Bronchial epithelial cell (primary cell): ENCODE data around the gene CD7. TPM values are rescaled to one million over a fixed set of nuclear protein-coding genes. Genes with fewer than 3 reads are reported as not detected.

ENCODE experiments used
- DNase-seq: peaks from one replicate; pipeline ENCODE4 v3.0.0-alpha.2; 2010; ENCODE audit warnings: low read depth
- FAIRE-seq: peaks from 2 replicates; lab custom pipeline; 2011; peaks lifted over from hg19 to GRCh38; lab: Jason Lieb, UNC
- H3K27me3 ChIP-seq: 2 replicates; pipeline ENCODE4 v1.5.1; 2011; ENCODE audit warnings: low read length; ENCODE audit not compliant: control insufficient read depth, insufficient read depth
- H3K36me3 ChIP-seq: 2 replicates; pipeline ENCODE4 v1.5.1; 2011; ENCODE audit warnings: low read length; ENCODE audit not compliant: control insufficient read depth, insufficient read depth
- H3K4me3 ChIP-seq: 2 replicates; pipeline ENCODE4 v1.5.1; 2011; ENCODE audit warnings: mild to moderate bottlenecking, low read depth, low read length, control low read depth
- total RNA-seq: library from RNA; depleted of rRNA; stranded (reverse); fragments of >200 nt; gene quantifications from 2 replicates; pipeline ENCODE4 v1.2.1, GENCODE V29; 2014
- TF ChIP-seq, protein P1 (sequence below): IDR thresholded peaks from 2 replicates; pipeline ENCODE4 v1.5.1; 2011; ENCODE audit warnings: mild to moderate bottlenecking, moderate library complexity, low read length, control low read depth, inconsistent platforms; ENCODE audit not compliant: insufficient read depth, severe bottlenecking

The CD7 gene
- total RNA-seq, 1 donor from 2014 or later = not detected

DNA sequence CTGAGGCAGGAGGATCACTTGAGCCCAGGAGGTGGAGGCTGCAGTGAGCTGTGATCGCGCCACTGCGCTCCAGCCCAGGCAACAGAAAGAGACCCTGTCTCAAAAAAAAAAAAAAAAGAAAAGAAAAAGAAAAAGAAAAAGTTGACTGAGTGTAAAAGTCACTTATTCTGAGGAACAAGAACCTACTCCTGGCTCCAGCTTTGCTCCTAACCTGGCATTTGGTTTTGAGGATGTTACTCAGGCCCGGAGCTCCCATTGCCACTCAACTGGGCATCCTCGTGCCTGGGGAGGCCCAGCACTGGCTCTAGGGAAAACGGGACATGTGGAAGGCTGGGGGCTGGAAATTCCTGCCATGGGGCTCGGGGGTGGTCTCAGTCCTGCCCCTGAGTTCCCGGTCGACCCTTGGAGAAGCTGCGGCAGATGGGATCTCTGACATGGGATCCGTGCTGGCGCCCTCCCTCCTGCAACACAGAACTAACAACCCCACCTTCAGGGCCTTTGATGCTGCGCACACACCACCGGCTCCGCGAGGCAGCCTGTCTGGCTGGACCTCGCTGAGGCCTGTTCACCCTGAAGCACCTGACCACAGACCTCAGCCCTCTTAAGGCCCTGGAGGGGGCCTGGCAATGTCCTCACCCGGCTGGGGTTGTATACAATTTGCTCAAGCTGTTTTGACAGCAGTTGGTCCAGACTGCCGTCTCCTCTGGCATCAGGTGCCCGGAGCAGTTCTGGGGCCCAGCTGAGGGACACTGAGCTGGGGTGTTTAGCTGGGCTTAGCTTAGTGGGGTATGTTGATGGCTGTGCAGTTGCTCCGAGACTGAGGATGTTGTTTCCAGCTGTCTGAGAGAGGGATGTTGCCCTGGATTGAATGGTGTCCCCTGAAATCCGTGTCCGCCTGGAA is 12.3 kb downstream of the CD7 start:
- TF ChIP-seq, protein P1, sequence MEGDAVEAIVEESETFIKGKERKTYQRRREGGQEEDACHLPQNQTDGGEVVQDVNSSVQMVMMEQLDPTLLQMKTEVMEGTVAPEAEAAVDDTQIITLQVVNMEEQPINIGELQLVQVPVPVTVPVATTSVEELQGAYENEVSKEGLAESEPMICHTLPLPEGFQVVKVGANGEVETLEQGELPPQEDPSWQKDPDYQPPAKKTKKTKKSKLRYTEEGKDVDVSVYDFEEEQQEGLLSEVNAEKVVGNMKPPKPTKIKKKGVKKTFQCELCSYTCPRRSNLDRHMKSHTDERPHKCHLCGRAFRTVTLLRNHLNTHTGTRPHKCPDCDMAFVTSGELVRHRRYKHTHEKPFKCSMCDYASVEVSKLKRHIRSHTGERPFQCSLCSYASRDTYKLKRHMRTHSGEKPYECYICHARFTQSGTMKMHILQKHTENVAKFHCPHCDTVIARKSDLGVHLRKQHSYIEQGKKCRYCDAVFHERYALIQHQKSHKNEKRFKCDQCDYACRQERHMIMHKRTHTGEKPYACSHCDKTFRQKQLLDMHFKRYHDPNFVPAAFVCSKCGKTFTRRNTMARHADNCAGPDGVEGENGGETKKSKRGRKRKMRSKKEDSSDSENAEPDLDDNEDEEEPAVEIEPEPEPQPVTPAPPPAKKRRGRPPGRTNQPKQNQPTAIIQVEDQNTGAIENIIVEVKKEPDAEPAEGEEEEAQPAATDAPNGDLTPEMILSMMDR = no peak

DNA sequence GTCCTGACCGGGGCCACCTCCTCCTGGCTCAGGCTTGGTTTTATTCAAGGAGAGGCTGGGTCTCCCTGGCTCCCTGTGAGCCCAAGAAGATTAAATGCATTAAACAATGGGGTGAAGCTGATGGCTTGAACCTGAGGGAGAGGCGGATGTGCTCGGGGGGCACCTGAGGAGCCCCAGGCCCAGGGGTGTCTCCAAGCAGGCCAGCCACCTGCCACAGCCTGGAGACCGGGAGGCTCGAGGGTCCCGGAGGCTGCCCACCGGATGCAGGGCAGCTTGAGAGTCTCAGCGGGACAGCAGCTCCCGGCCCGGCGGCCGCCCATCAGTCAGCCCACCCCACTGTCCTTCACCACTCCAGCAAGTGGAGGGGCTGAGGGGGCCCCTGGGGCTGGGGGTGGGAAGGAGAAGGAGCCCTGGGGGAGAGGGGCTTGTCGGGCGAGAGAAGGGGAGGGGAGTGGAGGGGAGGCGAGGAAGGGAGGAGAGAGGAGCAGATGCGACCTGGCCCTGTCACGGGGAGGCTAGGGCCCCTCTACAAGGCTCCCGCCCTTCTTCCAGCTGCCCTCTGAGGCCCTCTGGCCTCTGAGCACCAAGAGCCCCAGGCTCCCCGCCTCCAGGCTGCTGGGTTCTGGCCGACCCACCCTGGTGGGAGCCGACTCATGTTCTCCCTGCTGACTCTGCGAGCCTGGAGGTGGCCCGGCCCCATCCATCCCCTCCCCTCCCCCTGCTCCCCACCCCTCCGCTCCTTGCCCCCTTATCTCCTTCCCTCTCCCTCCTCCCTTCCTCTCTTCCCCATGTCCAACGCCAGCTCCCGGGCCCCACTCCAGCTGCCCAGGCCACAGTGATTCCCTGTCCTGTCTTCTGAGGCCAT is 13.2 kb downstream of the CD7 start:
- no peak for DNase-seq
- no peak for FAIRE-seq
- Histone ChIP-seq H3K4me3 (no peak overlapping the region), H3K27me3 (peaks cover 3% of the 10 kb centered on the region), H3K36me3 (no peaks in the 10 kb centered on the region)
- TF ChIP-seq, protein P1 = no peak

More for the DNA sequence above, 12.3 kb downstream of the CD7 start:
- FAIRE-seq (no peak), DNase-seq (no peak)
- Histone ChIP-seq H3K27me3 (peaks cover 3% of the 10 kb centered on the region), H3K36me3 (no peaks in the 10 kb centered on the region), H3K4me3 (no peak overlapping the region)

DNA sequence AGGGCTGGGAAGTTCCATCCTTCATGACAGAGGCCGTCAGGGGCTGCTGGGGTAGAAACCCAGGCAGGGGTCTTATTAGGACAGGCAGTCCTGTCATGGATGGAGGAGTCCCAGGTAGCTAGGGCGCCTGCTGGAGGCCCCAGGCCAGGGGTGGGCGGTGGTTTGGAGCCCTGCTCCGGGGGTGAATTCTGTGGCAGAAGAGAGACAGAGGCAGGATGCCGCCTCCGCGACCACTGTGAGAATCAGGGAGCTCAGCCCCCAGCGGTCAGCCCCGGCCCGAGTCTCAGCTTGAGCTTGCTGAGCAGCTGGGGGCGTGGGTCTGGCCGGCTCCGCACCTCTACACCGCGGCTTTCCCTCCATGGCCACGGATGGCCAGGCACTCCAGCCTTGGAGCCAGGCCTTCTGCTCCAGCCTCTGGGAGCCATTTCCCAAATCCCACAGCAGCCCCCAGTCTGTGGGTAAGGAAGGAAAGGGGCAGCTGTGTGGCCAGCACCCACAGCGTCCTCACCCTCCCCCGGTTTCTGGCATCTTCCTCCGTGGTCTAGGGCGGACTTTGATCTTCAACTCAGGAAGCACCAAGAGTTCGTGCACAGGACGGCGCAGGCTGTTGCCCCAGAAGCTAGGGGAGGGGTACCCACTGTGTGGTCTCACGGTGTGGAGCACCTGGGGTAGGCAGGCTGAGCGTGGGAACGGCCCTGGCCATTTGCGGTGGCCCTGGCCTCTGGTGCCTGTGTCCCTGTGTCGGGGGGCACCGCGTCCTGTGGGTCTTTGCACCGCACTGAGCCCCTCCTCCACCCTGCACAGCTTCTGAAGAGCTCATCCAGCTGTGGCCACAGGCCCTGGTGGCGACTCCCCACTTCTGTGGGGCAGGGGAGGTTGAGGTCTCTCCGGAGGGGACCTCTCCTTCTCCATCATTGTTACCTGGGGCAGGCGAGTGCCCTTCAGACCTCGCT is 14.1 kb downstream of the CD7 start:
- TF ChIP-seq, protein P1 = no peak
- FAIRE-seq (no peak), DNase-seq (no peak)
- no peaks in the 10 kb centered on the region for H3K27me3 ChIP-seq
- H3K4me3 ChIP-seq = no peak overlapping the region
- no peaks in the 10 kb centered on the region for H3K36me3 ChIP-seq

DNA sequence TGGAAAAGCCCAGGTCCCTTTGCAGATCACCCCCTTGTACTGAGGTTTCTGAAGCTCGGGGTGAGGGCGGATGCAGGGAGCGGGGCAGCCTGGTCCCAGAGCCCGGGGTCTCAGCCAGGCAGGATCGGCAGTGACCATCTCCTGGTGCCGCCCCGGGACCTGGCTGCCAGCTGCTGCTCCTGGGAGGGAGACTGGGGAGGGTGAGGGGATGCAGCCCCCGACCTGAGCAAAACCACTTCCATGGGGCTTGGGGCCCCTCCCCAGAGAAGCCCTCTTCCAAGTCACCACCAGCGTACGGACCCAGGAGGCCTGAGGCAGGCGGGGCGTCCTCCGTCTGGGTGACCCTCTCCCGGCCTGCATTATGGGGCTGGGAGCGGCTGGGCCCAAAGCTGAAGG is 14.8 kb downstream of the CD7 start:
- DNase-seq = no peak
- TF ChIP-seq, protein P1 = no peak
- FAIRE-seq = no peak
- Histone ChIP-seq H3K27me3 (no peaks in the 10 kb centered on the region), H3K36me3 (no peaks in the 10 kb centered on the region), H3K4me3 (no peak overlapping the region)

DNA sequence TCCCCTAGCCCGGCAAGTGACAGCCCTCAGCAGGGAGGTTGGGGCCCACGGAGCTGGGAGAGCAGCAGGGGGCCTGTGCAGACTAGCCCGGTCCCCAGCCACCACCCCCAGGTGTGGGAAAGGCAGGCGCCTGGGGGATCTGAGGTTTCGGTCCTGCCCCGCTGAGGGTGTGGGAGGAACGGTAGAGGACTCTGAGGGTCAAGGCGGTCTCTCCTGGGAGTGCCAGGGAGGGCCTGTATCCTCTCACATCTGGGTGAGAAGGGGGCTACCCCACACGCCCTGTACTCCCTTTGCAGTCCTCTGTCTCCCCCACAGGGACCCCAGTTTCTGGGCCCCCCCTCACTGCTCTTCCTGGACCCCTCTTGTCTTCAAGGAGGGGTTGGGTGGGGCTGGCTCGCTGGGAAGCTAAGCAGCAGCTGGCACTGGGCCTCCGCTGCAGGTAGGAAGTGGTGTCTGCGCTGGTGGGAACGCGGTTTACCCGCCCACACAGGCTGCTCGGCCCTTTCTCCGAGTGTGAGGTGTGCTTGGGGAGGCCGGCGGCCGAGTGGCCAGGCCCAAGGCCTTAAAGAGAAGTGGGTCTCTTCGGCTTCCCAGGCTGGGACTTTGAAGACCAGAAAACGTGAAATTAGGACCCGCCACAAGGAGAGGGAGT is 15.4 kb downstream of the CD7 start:
- TF ChIP-seq, protein P1 = no peak
- no peaks in the 10 kb centered on the region for H3K36me3 ChIP-seq
- DNase-seq = peak; percentile 55
- H3K27me3 ChIP-seq = no peaks in the 10 kb centered on the region
- FAIRE-seq = no peak
- H3K4me3 ChIP-seq = no peak overlapping the region
